Astrocyte of the spinal cord (primary cell): ENCODE results near the gene TTLL3.

ENCODE experiments used
- DNase-seq: peaks from one replicate; pipeline ENCODE4 v3.0.0; 2011; ENCODE audit warnings: low read depth, low spot score
- H3K4me3 ChIP-seq: 2 replicates; pipeline ENCODE4 v1.5.1; 2011; ENCODE audit warnings: low read depth, mild to moderate bottlenecking, low read length, moderate library complexity
- in situ Hi-C: cut with HindIII; loops from 2 replicates; pipeline ENCODE4 v1.10.0; 2017; ENCODE audit warnings: low sequenced_read_pairs
- TF ChIP-seq, protein P1 (sequence below): IDR thresholded peaks from 2 replicates; pipeline ENCODE4 v1.5.1; 2012; ENCODE audit warnings: low read depth, mild to moderate bottlenecking, low read length, inconsistent platforms

The TTLL3 gene

DNA sequence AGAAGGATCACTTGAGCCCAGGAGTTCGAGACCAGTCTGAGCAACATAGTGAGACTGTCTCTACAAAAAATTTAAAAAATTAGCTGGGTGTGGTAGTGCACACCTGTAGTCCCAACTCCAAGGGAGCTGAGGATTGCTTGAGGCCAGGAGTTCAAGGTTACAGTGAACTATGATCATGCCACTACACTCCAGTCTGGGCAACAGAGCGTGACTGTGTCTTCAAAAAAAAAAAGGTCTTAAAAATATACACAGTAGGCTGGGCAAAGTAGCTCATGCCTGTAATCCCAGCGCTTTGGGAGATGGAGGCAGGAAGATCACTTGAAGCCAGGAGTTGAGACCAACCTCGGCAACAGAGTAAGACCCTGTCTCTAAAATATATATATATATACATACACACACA is 29.2 kb upstream of the TTLL3 start:
- in situ Hi-C loops = no loop called here
- no peak for DNase-seq
- H3K4me3 ChIP-seq = no peak overlapping the region
- TF ChIP-seq, protein P1, sequence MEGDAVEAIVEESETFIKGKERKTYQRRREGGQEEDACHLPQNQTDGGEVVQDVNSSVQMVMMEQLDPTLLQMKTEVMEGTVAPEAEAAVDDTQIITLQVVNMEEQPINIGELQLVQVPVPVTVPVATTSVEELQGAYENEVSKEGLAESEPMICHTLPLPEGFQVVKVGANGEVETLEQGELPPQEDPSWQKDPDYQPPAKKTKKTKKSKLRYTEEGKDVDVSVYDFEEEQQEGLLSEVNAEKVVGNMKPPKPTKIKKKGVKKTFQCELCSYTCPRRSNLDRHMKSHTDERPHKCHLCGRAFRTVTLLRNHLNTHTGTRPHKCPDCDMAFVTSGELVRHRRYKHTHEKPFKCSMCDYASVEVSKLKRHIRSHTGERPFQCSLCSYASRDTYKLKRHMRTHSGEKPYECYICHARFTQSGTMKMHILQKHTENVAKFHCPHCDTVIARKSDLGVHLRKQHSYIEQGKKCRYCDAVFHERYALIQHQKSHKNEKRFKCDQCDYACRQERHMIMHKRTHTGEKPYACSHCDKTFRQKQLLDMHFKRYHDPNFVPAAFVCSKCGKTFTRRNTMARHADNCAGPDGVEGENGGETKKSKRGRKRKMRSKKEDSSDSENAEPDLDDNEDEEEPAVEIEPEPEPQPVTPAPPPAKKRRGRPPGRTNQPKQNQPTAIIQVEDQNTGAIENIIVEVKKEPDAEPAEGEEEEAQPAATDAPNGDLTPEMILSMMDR = no peak

DNA sequence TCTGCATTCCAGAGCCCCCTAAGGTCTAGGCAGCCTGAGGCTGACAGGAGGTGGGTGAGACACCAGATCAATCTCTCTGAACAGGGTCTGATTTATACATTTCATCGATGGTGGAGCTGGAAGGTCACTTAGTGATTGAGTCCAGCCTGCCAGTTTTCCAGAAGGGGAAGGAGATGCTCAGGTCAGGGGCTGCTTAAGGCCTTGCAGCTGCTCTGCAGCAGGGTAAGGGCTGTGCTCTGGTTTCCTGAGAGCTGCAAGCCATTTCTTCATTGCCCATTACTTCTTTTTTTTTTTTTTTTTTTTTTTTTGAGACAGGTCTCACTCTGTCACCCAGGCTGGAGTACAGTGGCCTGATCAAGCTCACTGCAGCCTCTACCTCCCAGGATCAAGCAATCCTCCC is 28.5 kb upstream of the TTLL3 start:
- no peak for DNase-seq
- in situ Hi-C loops = no loop called here
- no peak overlapping the region for H3K4me3 ChIP-seq
- TF ChIP-seq, protein P1 = no peak

DNA sequence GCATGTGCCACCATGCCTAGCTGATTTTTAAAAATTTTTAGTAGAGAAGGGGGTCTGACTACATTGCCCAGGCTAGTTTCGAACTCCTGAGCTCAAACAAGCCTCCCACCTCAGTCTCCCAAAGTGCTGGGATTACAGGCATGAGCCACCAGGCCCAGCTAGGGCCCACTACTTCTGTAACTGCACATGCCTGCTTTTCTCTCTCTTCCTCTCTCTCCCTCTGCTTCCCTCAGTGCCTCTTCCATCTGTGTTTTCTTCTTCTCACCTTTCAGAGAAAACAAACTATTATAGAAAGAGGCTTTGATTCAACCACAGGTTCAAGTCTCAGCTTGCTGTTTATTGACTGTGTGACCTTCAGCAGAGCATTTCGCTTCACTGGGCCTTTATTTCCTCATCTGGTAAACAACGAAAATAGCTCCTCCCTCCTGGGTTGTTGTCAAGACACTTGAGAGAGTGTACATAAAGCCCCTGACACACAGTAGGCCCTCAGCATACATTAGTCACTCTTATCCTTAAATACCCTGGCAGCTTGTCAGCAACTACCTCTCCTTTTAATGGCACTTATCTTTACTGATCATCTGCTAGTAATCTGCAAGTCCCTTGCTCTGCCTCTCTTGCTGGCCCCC is 28.0 kb upstream of the TTLL3 start:
- no peak overlapping the region for H3K4me3 ChIP-seq
- no peak for DNase-seq
- in situ Hi-C loops = no loop called here

DNA sequence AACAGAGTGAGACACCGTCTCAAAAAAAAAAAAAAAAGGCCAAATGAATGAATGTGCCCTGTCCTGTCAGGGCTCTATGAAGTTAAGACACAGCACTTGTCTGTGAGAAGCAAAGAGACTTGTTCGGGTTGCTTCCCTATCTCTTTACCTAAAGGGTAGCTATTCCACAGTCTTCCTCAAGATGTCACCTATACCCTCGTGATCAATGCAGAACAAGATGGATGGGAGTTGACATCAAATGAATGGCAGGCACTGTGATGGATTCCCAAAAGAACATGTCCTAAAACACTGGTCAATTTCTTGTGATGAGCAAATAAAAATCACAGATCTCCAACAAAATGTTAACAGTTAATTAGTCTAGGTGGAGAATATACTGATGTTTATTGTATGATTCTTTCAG is 27.3 kb upstream of the TTLL3 start:
- in situ Hi-C loops = no loop called here
- DNase-seq = no peak
- no peak overlapping the region for H3K4me3 ChIP-seq
- TF ChIP-seq, protein P1 = no peak

More for the DNA sequence above, 28.0 kb upstream of the TTLL3 start:
- TF ChIP-seq, protein P1 = no peak

DNA sequence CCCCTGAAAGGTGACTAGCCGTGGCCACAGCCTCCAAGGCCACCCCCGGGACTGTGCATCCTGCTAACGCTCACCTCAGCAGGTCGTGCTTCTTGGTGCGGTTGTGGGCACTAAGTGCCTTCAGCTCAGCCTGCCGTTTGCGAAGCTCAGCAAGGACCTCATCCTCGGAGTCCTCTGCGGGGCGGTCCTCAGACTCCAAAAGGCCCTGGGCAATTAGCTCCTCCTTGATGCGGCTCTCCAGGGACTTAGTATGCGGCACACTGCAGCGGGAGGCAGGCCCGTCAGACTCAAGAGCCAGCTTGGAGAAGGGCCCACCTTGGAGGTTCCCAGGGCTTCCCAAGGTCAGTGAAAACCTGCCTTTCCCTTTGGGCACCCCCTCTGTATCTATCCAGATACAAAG is 26.1 kb upstream of the TTLL3 start:
- DNase-seq = no peak
- in situ Hi-C loops = no loop called here
- TF ChIP-seq, protein P1 = no peak
- no peak overlapping the region for H3K4me3 ChIP-seq

DNA sequence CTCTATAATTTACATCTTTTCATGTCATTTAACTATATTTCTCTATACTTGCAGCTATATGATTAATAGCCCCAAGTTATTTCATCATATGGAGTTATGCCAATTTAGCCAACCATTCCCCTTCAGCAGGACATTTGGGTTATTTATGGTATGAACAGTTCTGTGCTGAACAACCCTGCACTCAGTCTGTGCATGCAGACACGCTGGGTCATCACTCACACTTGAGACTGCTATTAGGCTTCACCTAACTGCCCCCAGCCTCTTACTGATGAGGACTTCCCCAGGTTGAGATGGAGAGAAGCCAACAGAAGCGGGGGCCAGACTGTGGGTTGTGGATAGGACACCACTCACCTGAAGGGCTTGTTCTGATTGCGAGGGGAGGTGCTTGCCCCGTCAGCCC is 25.1 kb upstream of the TTLL3 start:
- H3K4me3 ChIP-seq = no peak overlapping the region
- DNase-seq = no peak
- in situ Hi-C loops = no loop called here
- TF ChIP-seq, protein P1 = no peak

DNA sequence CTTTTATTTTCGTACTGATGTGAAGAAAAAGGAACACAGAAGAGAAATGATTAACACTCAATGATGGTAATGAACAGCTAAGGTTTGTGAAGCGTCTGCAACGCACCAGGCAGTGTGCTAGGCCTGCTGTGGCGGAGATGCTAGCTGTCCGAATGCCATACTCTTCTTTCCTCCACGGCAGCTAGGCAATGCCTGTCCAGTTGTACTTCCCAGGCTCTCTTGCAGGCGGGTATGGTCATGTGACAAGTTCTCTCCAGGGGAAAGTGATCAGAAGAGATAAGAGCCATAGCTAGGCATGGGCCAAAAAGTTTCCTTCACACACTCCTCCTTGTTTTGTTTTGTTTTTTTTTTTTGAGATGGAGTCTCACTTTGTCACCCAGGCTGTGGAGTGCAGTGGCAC is 24.5 kb upstream of the TTLL3 start:
- in situ Hi-C loops = no loop called here
- DNase-seq = no peak
- H3K4me3 ChIP-seq = no peak overlapping the region
- TF ChIP-seq, protein P1 = no peak
